Measurements from ENCODE around the gene TK2. TPM values are rescaled to one million over a fixed set of nuclear protein-coding genes. Genes with fewer than 3 reads are reported as not detected.
A peak's percentile ranks its signal among the peaks of the same experiment; 100 is the strongest.
"Not testable (repeated sequence)": the region's sequence is repeated elsewhere in the genome, so short reads cannot be mapped to it uniquely, and the experiment has no call there.

Gene TK2
- total RNA-seq (2014; rRNA removed; shearing (Covaris generic)): 19.7 and 23.6 TPM in 2 replicates
- 19.3 and 19.4 TPM in 2 replicates for polyA plus RNA-seq (2015; cell fraction: cytosol; rRNA removed)
- 43.9 and 50.5 TPM in 2 replicates for polyA plus RNA-seq (2015; cell fraction: nucleus; rRNA removed)

DNA sequence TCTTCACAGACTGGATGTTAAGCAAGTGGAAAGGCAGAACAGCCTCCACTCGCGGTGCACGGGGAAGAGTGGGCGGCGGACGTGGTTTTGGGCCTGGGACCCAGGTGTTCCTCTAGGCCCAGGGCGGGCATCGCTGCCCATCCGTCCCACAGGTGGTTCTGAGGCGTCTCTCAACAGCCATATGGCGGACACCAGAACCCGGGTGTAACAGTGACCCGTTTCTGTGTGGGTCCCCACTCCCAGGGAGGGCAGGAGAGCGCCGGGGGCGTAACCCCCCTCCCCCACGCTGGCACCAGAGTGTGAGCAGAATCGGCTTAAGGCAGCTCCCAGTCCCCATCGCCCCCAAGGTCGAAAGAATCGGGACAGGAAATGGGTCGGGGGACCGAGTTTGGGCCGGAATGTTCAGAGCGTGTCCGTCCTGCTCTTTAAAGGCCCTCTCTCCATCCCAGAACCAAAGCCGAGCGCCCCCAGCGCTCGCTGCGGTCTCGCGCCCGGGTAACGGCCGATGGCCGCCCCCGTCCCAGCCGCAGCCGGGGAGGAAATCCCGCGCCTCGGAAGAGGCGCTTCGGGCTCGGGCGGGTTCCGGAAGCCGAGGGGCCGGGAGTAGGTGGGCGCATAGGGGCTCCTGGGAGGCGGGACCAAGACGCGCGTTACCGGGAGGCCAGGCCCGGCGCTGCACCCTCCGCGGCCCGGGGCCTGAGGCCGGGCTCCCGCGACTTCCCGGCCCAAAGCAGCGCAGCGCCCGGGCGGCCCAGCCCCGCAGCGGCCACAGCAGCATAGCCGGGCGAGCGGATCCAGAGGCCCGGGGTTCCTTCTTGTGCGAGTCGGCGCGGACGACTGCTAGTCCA lies at the start of gene TK2:
TSS of gene TK2 (minus strand) at position 839 of the 848 bp plus-strand sequence. CDS start at position 778, 61 bp downstream.
- in situ Hi-C loops (cut with HindIII; ENCODE audit: low pct_unique_long_range_greater_than_20kb, low sequenced_read_pairs): no loop called here
- DNase-seq (ENCODE audit: low read depth, low spot score): peak; percentile 29

DNA sequence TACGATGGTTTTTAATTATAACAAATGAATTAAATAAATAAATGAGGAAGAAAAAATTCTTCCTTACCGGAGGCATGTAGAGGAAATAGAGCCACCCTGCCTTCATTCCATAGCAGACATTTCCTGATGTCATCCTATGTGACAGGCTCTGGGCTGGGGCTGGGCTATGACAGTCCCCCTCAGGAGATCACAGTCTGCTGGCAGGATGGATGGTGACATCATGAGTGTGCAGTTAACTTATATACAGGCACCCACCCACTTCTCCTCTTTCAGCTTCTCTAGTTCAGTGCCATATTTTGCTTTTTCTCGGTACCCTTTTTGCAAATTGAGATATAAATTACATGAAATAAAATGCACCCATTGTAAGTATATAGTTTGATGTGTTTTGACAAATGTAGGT lies 48.2 kb upstream of the TK2 start:
- DNase-seq (ENCODE audit: low read depth, low spot score): no peak
- in situ Hi-C loops (cut with HindIII; ENCODE audit: low pct_unique_long_range_greater_than_20kb, low sequenced_read_pairs): no loop called here

DNA sequence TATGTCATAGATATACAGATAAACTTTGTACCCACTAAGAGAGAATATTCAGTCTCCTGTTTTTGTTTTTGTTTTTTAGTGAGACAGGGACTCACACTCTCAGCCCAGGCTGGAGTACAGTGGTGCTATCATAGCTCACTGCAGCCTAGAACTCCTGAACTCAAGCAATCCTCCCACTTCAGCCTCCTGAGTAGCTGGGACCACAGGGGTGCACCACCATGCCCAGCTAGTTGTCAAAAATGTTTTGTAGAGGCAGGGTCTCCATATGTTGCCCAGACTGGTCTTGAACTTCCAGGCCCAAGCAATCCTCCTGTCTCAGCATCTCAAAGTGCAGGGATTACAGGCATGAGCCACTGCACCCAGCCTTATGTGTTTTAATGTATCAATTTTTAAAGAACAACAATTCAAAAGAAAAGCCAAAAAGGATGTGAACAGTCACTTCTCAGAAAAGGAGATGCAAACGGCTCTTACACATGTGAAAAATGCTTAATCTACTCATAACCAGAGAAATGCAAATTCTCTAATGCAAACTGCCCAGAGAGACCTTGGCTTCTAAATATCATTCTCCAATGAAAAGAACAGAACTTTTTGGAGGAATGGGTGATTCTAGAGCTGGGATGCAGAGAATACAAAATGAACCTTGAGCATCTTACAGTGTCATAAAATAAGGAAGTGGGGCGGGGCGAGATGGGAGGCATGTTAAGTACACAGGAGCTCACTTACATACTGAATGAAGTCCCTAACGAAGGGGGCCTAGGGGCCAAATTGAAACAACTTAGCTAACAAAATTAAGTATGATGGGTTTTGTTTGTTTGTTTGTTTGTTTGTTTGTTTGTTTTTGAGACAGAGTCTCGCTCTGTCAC lies 47.3 kb upstream of the TK2 start:
- DNase-seq (ENCODE audit: low read depth, low spot score): no peak
- in situ Hi-C loops (cut with HindIII; ENCODE audit: low pct_unique_long_range_greater_than_20kb, low sequenced_read_pairs): no loop called here

DNA sequence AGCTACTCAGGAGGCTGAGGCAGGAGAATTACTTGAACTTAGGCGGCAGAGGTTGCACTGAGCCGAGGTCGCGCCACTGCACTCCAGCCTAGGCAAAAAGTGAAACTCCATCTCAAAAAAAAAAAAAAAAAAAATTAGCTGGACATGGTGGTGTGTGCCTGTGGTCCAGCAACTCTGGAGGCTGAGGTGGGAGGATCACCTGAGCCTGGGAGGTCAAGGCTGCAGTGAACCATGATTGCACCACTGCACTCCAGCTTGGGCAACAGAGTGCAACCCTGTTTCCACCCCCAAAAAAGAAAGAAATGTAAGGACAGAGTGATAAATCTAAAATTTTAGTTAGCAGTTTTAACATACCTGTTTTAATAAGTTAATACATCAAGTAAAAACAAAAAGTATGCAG lies 46.6 kb upstream of the TK2 start:
- in situ Hi-C loops (cut with HindIII; ENCODE audit: low pct_unique_long_range_greater_than_20kb, low sequenced_read_pairs); DNase-seq (ENCODE audit: low read depth, low spot score): not testable (repeated sequence)

DNA sequence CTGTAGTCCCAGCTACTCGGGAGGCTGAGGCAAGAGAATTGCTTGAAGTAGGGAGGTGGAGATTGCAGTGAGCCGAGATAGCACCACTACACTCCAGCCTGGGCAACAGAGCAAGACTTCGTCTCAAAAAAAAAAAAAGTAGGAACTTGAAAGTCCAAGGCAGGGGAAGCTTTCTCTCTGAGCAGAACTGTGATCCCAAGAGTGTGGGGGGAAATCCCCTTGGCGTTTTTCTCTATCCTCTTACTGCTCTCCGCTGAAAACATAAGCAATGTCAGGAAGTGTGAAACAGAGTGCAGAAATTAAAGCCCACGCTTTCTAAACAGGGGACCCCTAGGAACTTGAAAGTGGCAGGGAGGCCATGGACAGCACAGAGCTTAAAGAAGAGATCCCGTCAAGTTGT lies 44.8 kb upstream of the TK2 start:
- in situ Hi-C loops (cut with HindIII; ENCODE audit: low pct_unique_long_range_greater_than_20kb, low sequenced_read_pairs): no loop called here
- no peak for DNase-seq (ENCODE audit: low read depth, low spot score)

DNA sequence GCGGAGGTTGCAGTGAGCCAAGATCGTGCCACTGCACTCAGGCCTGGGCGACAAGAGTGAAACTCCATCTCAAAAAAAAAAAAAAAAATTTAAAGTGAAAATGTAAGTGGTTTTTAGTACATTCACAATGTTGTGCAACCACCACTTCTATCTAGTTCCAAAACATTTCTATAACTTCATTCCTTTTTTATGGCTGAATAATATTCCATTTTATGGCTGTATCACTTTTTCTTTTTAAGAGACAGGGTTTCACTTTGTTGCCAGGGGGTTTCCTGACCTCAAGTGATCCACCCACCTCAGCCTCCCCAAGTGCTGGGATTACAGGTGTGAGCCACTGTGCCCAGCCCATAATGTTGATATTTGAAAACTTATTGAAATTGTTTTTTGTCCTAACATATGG lies 42.9 kb upstream of the TK2 start:
- in situ Hi-C loops (cut with HindIII; ENCODE audit: low pct_unique_long_range_greater_than_20kb, low sequenced_read_pairs): no loop called here
- no peak for DNase-seq (ENCODE audit: low read depth, low spot score)

DNA sequence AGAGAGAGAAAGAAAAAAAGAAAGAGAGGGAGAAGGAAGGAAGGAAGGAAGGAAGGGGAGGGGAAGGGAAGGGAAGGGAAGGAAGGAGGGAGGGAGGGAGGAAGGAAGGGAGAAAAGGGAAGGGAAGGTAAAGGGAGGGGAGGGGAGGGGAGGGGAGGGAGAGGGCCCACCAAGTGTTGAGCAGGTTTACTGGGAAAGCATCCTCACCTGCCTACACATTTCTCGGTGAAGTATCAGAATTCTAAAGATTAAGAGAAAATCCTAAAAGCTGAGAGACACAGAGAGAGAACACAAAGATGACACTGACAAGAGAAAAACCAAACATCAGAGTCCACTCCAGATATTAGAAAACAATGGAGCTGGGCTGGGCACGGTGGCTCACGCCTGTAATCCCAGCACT lies 42.3 kb upstream of the TK2 start:
- DNase-seq (ENCODE audit: low read depth, low spot score): no peak
- in situ Hi-C loops (cut with HindIII; ENCODE audit: low pct_unique_long_range_greater_than_20kb, low sequenced_read_pairs): no loop called here

DNA sequence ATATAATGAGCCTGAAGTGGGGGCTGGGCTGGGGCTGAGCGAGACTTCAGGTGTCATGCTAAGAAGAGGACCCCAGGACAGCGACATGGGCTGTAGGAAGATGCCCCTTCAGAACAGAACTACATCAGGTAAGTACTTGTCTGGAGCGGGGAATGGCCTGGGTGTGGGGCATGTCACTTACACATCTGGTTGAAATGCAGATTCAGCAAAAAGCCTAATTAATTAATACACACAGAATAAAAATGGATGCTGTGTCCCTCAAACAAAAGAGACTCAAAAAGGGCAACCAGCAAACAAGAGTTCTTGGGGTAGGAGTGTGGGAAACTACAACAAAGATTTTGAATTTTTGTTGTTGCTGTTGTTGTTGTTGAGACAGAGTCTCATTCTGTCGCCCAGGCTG lies 41.1 kb upstream of the TK2 start:
- DNase-seq (ENCODE audit: low read depth, low spot score): no peak
- in situ Hi-C loops (cut with HindIII; ENCODE audit: low pct_unique_long_range_greater_than_20kb, low sequenced_read_pairs): no loop called here

DNA sequence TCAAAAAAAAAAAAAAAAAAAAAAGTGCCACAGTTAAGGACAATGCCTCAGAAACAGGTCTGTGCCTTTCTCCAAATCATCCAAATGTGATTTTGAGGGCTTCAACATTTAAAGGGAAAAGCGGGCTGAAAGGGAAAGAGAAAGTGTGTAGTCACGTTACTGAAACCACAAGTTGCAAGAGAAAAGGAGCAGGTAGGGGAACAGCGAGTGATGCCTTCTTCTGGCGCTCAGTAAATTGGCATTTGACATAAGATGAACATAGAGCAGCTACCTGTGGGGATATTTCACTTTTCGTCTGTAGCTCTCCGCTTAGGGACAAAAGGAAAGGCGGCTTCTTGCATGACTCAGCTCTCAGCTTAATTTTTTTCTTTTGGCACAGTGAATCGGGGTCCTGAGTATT lies 40.4 kb upstream of the TK2 start:
- in situ Hi-C loops (cut with HindIII; ENCODE audit: low pct_unique_long_range_greater_than_20kb, low sequenced_read_pairs): no loop called here

DNA sequence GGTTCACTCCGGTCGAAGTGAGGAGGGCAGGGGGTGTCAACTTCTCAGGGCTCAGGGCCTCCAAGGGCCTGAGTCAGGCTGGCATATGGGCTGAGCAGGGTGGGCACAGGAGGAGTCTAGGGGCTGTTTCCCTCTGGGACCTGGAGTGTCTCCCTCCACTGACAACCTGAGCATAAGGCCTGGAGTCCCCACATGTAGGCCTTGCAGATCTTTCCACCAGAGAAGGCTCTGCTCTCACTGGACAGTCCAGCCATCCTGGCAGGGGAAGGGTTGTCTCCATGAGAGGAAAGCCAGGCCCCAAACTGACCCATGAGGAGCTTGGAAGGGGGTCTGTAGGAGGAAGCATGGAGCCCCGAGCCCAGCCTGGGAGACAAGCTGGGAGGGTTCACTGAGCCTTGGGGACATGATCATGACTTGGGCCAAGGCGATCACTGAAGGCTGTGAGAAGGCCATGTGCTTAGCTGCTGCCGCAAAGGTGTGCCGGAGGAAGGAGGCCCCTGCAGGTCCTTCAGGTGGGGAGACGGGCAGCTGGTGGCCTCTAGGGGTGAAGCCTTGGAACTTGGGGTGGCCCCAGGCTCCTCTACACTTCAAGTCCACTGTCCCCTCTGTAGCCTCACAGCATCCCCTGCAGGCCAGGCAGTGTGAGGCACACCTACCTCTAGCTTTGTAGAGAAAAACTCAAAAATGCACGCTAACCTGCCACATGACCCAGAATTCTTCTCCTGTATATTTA lies 39.2 kb upstream of the TK2 start:
- in situ Hi-C loops (cut with HindIII; ENCODE audit: low pct_unique_long_range_greater_than_20kb, low sequenced_read_pairs): no loop called here

More for the DNA sequence above, 40.4 kb upstream of the TK2 start:
- DNase-seq (ENCODE audit: low read depth, low spot score): no peak

DNA sequence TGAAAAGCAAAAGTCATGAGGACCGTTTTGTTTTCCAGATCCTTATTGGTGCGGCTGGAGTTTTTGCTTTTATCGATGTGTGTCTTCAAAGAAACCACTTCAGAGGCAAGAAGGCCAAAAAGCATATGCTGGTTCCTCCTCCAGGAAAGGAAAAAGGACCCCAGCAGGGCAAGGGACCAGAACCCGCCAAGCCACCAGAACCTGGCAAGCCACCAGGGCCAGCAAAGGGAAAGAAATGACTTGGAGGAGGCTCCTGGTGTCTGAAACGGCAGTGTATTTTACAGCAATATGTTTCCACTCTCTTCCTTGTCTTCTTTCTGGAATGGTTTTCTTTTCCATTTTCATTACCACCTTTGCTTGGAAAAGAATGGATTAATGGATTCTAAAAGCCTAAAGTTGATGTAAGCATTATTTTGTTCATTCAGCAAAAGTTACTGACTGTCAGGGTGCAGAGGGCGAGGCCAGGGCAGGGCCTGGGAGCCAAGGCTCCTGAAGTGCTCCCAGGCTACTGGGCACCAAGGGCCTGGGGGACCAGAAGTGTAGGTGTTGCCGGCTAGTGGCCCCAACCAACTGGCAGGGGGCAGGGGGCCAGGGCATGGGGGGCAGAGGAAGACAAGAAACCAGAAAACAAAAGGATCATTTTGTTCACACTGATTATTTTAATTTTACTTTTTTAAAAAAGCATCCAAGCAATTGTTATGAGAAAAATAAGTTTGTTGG lies 38.1 kb upstream of the TK2 start:
- DNase-seq (ENCODE audit: low read depth, low spot score): no peak
- in situ Hi-C loops (cut with HindIII; ENCODE audit: low pct_unique_long_range_greater_than_20kb, low sequenced_read_pairs): no loop called here

More for the DNA sequence above, 39.2 kb upstream of the TK2 start:
- peak; percentile 58 for DNase-seq (ENCODE audit: low read depth, low spot score)

DNA sequence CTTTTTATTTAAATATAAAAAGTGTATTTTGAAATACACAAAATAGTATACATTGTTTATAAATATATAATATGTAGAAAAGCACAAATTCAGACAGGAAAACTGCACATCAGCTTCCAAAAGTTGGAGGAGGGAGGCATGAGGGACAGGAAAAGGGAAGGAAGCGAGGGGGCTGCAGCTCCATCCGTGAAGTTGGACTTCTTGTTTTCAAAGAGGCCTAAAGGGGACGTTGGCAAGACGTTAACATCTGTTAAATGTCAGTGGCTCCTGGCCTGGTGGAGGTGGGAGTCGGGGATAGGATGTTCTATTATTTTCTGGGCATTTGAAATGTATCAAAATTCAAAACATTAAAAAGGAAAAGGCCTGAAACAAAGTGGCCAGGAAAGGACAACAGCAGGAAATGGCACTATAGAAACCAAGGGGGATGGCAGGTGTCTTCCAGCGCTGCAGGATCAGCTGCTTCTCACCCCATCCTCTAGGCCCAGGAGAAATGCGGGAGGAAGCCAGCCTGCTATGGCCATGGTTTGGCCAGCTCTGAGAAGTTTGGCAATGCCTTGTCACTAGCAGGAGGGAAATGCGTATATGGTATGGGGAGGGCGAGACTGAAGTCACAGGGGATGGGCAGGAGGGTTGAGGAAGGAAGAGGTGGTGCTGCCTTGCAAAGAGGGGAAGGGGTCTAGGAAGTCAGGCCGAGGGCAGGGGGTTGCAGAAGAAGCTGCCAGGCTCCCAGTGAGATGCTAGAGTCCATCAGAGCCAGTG lies 35.7 kb upstream of the TK2 start:
- in situ Hi-C loops (cut with HindIII; ENCODE audit: low pct_unique_long_range_greater_than_20kb, low sequenced_read_pairs): no loop called here
- no peak for DNase-seq (ENCODE audit: low read depth, low spot score)

DNA sequence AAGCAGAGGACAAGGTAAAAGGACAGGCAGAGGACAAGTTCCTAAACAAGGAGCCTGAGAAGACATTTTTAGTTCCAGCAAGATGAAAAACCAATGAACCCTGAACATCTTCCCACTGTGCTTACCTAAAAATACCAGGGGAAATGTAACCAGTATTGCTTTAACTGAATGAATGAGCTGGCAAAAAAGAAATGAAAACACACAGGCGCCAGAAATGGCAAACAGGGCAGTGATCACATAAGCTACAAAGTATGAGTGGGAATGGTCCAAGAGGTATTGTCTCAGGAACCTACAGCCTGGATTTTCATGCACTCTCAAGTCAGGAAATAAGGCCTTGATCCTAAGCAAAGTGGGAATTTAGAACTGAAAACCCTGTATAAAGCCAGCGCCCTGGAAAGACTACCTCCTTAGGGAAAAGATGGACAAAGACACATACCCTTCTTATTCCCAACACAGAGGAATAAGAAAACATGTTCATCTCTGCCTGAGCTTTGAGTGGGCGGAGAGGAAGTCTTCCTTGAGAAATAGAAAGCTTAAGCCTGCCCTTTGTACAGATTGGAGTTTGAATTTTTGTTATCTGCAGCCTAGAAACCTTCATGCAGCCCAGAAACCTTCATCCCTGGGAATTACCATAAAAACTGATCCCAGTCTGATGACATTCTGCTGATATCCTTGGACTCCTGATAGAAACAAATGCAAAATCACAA lies 31.5 kb upstream of the TK2 start:
- in situ Hi-C loops (cut with HindIII; ENCODE audit: low pct_unique_long_range_greater_than_20kb, low sequenced_read_pairs): no loop called here
- DNase-seq (ENCODE audit: low read depth, low spot score): no peak

DNA sequence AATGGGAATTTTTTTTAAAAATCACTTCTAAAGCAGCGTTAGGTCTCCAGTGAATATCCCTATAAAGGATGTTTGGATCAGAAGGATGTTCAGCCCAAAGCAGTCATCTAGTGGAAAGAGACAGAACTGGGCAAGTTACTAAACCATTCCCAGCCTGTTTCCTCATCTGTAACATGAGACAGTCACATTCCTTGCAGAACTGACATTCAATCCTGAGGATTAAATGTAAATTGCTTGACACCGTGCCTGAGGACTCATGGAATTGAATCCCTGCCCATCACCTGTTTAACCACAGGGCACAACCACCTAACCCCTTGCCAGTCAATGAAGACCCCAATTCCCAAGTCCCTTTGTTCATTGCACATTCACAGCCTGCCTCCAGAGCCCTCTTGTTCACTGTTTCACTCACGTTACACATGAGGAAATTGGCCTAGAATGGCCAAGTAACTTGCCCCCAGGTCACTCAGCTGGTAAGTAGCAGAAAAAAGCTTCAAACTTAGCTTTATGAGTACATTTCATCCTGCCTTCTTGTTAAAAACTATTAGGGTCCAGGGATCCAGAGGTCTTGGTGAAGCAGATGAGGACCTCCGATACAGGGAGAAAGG lies 30.8 kb upstream of the TK2 start:
- in situ Hi-C loops (cut with HindIII; ENCODE audit: low pct_unique_long_range_greater_than_20kb, low sequenced_read_pairs): no loop called here
- peak; percentile 28 for DNase-seq (ENCODE audit: low read depth, low spot score)

DNA sequence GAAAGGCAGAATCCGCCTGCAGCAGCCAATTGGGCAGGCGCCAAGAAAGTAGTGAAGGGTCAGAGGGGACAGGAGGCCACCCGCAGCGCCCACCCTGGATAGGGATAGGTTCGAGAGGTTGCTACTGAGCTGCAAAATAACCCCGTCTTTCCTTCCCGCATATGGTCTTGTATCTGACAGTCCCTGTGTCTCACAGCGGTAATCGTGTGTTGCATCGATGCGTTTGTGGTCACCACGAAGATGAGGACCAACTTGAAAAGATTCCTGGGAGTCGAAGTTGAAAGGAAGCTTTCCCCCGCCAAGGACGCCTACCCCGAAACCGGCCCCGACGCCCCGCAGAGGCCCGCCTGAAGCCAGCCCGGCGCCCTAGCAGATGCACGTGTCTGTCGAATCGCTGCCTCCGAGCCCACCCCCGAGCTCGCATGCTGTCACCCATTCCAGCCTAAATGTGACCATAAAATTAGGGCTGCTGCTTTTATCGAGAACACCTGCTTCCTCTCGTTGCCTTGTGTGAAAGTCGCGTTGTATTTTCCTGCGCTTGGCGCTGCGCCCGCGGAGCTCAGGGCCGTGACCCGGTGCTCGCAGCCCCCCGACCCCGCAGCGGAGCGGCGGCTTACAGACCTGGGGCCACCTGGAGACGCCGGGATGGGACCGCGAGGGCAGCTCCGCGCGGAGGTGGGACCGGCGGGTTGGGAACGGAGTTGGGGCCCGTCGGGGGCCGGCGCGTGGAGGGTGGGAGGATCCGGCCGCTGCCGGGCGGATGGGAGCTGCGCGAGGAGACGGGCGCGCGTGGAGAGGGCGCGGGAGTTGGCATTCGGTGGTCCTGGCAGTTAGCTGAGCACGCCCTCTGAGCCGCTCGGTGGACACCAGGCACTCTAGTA lies 29.0 kb upstream of the TK2 start, which contains the start of gene CMTM2:
TSS of gene CMTM2 (plus strand) at position 813 of the 881 bp plus-strand sequence. CDS start 145 bp downstream, outside the sequence.
- in situ Hi-C loops (cut with HindIII; ENCODE audit: low pct_unique_long_range_greater_than_20kb, low sequenced_read_pairs): no loop called here
- DNase-seq (ENCODE audit: low read depth, low spot score): no peak

Measured in SK-MEL-5 (cell line).